Measurements from ENCODE around the gene MED27. TPM values are rescaled to one million over a fixed set of nuclear protein-coding genes. Genes with fewer than 3 reads are reported as not detected.
"Not testable (repeated sequence)": the region's sequence is repeated elsewhere in the genome, so short reads cannot be mapped to it uniquely, and the experiment has no call there.

The MED27 gene
- total and polyA plus RNA-seq, 2 experiments from 2014 or later: 21.4 to 41.1 TPM

DNA sequence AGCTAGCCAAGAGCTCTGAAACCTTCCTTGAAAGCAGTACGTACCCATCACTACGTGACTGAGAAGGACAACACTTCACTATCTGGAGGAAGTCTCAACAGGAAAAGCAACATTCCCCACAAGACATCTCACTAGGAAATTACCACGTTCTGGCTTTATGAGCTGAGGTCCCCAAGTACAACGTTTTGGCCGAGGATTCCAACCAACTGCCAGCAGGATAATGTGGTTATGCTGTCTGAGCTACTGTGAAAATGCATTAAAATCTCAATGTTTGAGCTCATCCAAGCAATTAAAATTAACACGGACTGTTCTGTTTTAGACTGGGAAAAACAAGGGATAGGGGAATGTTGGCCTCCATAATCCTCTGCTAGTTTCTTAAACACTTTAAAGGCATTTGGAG lies 16.4 kb downstream of the MED27 start:
- Histone ChIP-seq H4K20me1 (ENCODE audit: insufficient read depth) (peaks cover 13% of the 10 kb centered on the region), H2AFZ (no peak overlapping the region), H3K79me2 (ENCODE audit: insufficient read depth) (peaks cover 100% of the 10 kb centered on the region), H3K4me1 (ENCODE audit: insufficient read depth) (no peaks in the 10 kb centered on the region), H3K36me3 (ENCODE audit: low read depth) (no peaks in the 10 kb centered on the region), H3K9me3 (ENCODE audit: low read depth) (no peaks in the 10 kb centered on the region), H3K4me2 (ENCODE audit: unreplicated experiment) (no peak overlapping the region), H3K9me2 (ENCODE audit: insufficient read depth) (no peaks in the 10 kb centered on the region), H3K27ac (no peak overlapping the region), H3K4me3 (no peak overlapping the region), H3F3A (ENCODE audit: insufficient read depth) (no peaks in the 10 kb centered on the region), H3K9ac (no peak overlapping the region), H3K27me3 (replicated peaks; ENCODE audit: insufficient read depth) (no peaks in the 10 kb centered on the region)
- WGBS, 2 experiments (ENCODE audit: low coverage in 1 of 2, low lambda C conversion rate in 2 of 2, missing lambda C conversion rate in 2 of 2): 40 to 43% methylated on average over 6 of the region's 6 CpGs
- TF ChIP-seq EZH2phosphoT487 (IDR thresholded peaks at IDR 0.05; ENCODE audit: insufficient read depth, low read depth): no peak
- no peak for TF ChIP-seq EZH2 (IDR thresholded peaks at IDR 0.05; ENCODE audit: insufficient read depth, poor library complexity, severe bottlenecking)
- DNase-seq: no peak
- in situ Hi-C loops (cut with MboI): no loop called here

DNA sequence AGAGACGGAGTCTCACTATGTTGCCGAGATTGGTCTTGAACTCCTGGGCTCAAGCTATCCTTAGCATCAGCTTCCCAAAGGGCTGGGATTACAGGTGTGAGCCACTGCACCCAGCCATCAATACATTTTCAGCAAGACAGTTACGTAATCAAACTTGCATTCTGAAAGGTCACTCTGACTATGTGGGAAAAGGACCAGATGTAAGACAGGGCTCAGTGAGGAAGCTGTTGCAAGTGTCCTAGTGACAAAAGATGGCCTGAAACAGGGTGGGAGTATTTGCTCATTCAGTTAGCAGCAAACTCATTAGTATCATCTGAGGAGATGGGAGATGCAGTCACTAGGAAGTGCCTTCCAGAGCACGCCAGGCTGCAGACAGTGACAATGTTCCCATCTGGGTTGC lies 16.9 kb downstream of the MED27 start:
- H3K9ac ChIP-seq: no peak overlapping the region
- in situ Hi-C loops (cut with MboI): no loop called here
- WGBS, 2 experiments (ENCODE audit: low coverage in 1 of 2, low lambda C conversion rate in 2 of 2, missing lambda C conversion rate in 2 of 2): 81 to 91% methylated on average over 4 of the region's 4 CpGs

DNA sequence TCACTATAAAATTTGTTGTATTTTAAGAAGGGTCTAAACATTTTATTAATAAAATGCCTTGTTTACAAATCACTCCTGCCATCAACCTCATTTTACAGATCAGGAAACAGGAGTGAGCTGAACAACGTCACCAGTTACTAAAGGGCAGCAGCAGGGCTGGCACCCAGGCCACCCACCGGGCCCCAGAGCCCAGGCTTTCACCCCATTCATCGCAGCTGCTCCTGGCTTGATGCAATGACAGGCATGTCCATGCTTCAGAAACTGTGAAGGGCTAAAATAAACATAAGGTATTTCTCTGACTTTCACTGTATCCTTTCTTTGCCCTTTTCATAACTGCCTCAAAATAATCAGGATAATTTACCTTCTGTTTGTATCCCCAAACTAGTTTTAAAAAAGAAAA lies 18.1 kb downstream of the MED27 start:
- H4K20me1 ChIP-seq (ENCODE audit: insufficient read depth): peaks cover 13% of the 10 kb centered on the region
- H3K9me3 ChIP-seq (ENCODE audit: low read depth): no peaks in the 10 kb centered on the region
- H3K27me3 ChIP-seq (replicated peaks; ENCODE audit: insufficient read depth): no peaks in the 10 kb centered on the region
- H3K36me3 ChIP-seq (ENCODE audit: low read depth): no peaks in the 10 kb centered on the region
- H3K4me1 ChIP-seq (ENCODE audit: insufficient read depth): no peaks in the 10 kb centered on the region
- TF ChIP-seq EZH2phosphoT487 (IDR thresholded peaks at IDR 0.05; ENCODE audit: insufficient read depth, low read depth) (no peak), EZH2 (IDR thresholded peaks at IDR 0.05; ENCODE audit: insufficient read depth, poor library complexity, severe bottlenecking) (no peak)
- no peak overlapping the region for H3K9ac ChIP-seq
- 100% methylated on average over 3 of the region's 3 CpGs for WGBS, 2 experiments (ENCODE audit: low coverage in 1 of 2, low lambda C conversion rate in 2 of 2, missing lambda C conversion rate in 2 of 2)
- H3K9me2 ChIP-seq (ENCODE audit: insufficient read depth): no peaks in the 10 kb centered on the region
- no peak overlapping the region for H3K27ac ChIP-seq
- H3F3A ChIP-seq (ENCODE audit: insufficient read depth): no peaks in the 10 kb centered on the region
- H3K4me3 ChIP-seq: no peak overlapping the region
- in situ Hi-C loops (cut with MboI): no loop called here
- H3K4me2 ChIP-seq (ENCODE audit: unreplicated experiment): no peak overlapping the region
- H2AFZ ChIP-seq: no peak overlapping the region
- no peak for DNase-seq
- H3K79me2 ChIP-seq (ENCODE audit: insufficient read depth): peaks cover 100% of the 10 kb centered on the region

More for the DNA sequence above, 16.9 kb downstream of the MED27 start:
- no peak for DNase-seq
- TF ChIP-seq EZH2phosphoT487 (IDR thresholded peaks at IDR 0.05; ENCODE audit: insufficient read depth, low read depth) (no peak), EZH2 (IDR thresholded peaks at IDR 0.05; ENCODE audit: insufficient read depth, poor library complexity, severe bottlenecking) (no peak)
- no peak overlapping the region for H3K4me3 ChIP-seq
- no peaks in the 10 kb centered on the region for H3K36me3 ChIP-seq (ENCODE audit: low read depth)
- H3K27ac ChIP-seq: no peak overlapping the region
- peaks cover 100% of the 10 kb centered on the region for H3K79me2 ChIP-seq (ENCODE audit: insufficient read depth)
- H4K20me1 ChIP-seq (ENCODE audit: insufficient read depth): peaks cover 13% of the 10 kb centered on the region
- H3K9me2 ChIP-seq (ENCODE audit: insufficient read depth): no peaks in the 10 kb centered on the region
- H3K27me3 ChIP-seq (replicated peaks; ENCODE audit: insufficient read depth): no peaks in the 10 kb centered on the region
- H3K4me1 ChIP-seq (ENCODE audit: insufficient read depth): no peaks in the 10 kb centered on the region
- H3K4me2 ChIP-seq (ENCODE audit: unreplicated experiment): no peak overlapping the region
- no peak overlapping the region for H2AFZ ChIP-seq
- H3F3A ChIP-seq (ENCODE audit: insufficient read depth): no peaks in the 10 kb centered on the region
- no peaks in the 10 kb centered on the region for H3K9me3 ChIP-seq (ENCODE audit: low read depth)

DNA sequence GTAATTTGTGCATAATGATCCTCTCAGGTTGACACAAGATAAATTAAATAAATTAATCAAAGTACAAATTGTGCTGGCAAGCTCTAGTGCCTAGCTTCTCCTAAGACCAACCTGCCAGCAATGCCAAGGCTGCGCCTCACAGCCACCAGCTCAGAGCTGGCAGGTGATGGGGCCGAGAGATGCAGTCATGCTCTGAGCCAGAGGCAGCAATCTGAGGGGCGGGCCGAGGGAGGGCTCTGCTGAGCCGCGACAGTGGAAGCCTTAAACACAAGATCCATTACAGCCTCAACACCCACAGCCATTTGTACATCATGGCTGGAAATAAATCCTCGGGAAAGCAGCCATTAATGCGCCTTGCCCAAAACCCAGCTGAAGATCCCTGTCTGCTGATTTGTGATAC lies 20.3 kb downstream of the MED27 start:
- no peaks in the 10 kb centered on the region for H3K9me2 ChIP-seq (ENCODE audit: insufficient read depth)
- H3K27me3 ChIP-seq (replicated peaks; ENCODE audit: insufficient read depth): no peaks in the 10 kb centered on the region
- in situ Hi-C loops (cut with MboI): no loop called here
- no peak overlapping the region for H3K4me3 ChIP-seq
- no peak for DNase-seq
- H3K79me2 ChIP-seq (ENCODE audit: insufficient read depth): peaks cover 100% of the 10 kb centered on the region
- no peak overlapping the region for H3K27ac ChIP-seq
- H4K20me1 ChIP-seq (ENCODE audit: insufficient read depth): peaks cover 13% of the 10 kb centered on the region
- H3K4me1 ChIP-seq (ENCODE audit: insufficient read depth): no peaks in the 10 kb centered on the region
- H3F3A ChIP-seq (ENCODE audit: insufficient read depth): no peaks in the 10 kb centered on the region
- H3K36me3 ChIP-seq (ENCODE audit: low read depth): no peaks in the 10 kb centered on the region
- H3K9me3 ChIP-seq (ENCODE audit: low read depth): no peaks in the 10 kb centered on the region
- 98 to 99% methylated on average over 8 of the region's 8 CpGs for WGBS, 2 experiments (ENCODE audit: low coverage in 1 of 2, low lambda C conversion rate in 2 of 2, missing lambda C conversion rate in 2 of 2)
- H3K4me2 ChIP-seq (ENCODE audit: unreplicated experiment): no peak overlapping the region
- no peak overlapping the region for H3K9ac ChIP-seq
- TF ChIP-seq EZH2phosphoT487 (IDR thresholded peaks at IDR 0.05; ENCODE audit: insufficient read depth, low read depth) (no peak), EZH2 (IDR thresholded peaks at IDR 0.05; ENCODE audit: insufficient read depth, poor library complexity, severe bottlenecking) (no peak)
- H2AFZ ChIP-seq: no peak overlapping the region

DNA sequence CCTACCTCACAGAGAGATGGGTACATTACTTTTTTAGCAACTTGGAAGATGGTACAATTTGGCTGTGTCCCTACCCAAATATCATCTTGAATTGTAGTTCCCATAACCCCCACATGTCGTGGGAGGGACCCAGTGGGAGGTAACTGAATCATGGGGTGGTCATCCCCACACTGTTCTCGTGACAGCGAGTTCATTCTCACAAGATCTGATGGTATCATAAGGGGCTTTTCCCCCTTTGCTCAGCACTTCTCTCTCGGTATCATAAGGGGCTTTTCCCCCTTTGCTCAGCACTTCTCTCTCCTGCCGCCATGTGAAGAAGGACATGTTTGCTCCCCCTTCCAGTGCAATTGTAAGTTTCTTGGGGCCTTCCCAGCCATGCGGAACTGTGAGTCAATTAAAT lies 21.4 kb downstream of the MED27 start:
- H3K36me3 ChIP-seq (ENCODE audit: low read depth); H3F3A ChIP-seq (ENCODE audit: insufficient read depth); H3K9me2 ChIP-seq (ENCODE audit: insufficient read depth); H3K4me2 ChIP-seq (ENCODE audit: unreplicated experiment); H3K9me3 ChIP-seq (ENCODE audit: low read depth); H3K4me1 ChIP-seq (ENCODE audit: insufficient read depth); H3K4me3 ChIP-seq; in situ Hi-C loops (cut with MboI); H2AFZ ChIP-seq; H3K27me3 ChIP-seq (replicated peaks; ENCODE audit: insufficient read depth); H3K27ac ChIP-seq; DNase-seq; H3K9ac ChIP-seq: not testable (repeated sequence)
- H4K20me1 ChIP-seq (ENCODE audit: insufficient read depth): peaks cover 13% of the 10 kb centered on the region
- 71 to 75% methylated on average over 6 of the region's 6 CpGs for WGBS, 2 experiments (ENCODE audit: low coverage in 1 of 2, low lambda C conversion rate in 2 of 2, missing lambda C conversion rate in 2 of 2)
- peaks cover 99% of the 10 kb centered on the region for H3K79me2 ChIP-seq (ENCODE audit: insufficient read depth)
